ENCODE results near the gene DDX46. TPM values are rescaled to one million over a fixed set of nuclear protein-coding genes. Genes with fewer than 3 reads are reported as not detected.

The DDX46 gene
- total RNA-seq, 6 donors from 2014 or later: 31.2 to 68.9 (median 45.0) TPM

DNA sequence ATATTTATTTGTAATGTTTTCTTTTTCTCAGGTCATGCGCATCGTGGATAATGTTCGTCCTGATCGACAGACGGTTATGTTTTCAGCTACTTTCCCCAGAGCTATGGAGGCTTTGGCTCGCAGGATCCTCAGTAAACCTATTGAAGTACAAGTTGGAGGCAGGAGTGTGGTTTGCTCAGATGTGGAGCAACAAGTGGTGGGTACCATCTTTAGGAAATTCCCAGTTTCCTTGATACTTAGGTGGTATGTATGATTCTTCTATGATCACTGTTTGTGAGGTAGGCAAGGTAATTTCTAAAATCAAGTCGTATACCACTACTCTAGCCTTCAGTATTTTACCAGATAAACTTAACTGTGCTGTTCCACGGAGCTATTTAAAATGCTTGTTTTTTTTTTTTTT lies 36.2 kb downstream of the DDX46 start:
- DNase-seq (no peak), ATAC-seq (ENCODE audit: low FRiP score in 2 of 2) (no peak)
- Histone ChIP-seq H3K27me3 (no peaks in the 10 kb centered on the region), H3K9me3 (no peaks in the 10 kb centered on the region), H3K4me3 (no peak overlapping the region), H3K4me1 (no peaks in the 10 kb centered on the region), H3K36me3 (peaks cover 33 to 96% (median 68%) of the 10 kb centered on the region in 4 donors), H3K27ac (no peak overlapping the region)
- 96 to 97% methylated on average over 8 of the region's 8 CpGs for WGBS, 2 donors
- TF ChIP-seq POLR2A (IDR thresholded peaks at IDR 0.05) (no peak), POLR2AphosphoS5 (IDR thresholded peaks at IDR 0.05) (no peak), EP300 (IDR thresholded peaks at IDR 0.05) (no peak)
- TF ChIP-seq, protein P1, sequence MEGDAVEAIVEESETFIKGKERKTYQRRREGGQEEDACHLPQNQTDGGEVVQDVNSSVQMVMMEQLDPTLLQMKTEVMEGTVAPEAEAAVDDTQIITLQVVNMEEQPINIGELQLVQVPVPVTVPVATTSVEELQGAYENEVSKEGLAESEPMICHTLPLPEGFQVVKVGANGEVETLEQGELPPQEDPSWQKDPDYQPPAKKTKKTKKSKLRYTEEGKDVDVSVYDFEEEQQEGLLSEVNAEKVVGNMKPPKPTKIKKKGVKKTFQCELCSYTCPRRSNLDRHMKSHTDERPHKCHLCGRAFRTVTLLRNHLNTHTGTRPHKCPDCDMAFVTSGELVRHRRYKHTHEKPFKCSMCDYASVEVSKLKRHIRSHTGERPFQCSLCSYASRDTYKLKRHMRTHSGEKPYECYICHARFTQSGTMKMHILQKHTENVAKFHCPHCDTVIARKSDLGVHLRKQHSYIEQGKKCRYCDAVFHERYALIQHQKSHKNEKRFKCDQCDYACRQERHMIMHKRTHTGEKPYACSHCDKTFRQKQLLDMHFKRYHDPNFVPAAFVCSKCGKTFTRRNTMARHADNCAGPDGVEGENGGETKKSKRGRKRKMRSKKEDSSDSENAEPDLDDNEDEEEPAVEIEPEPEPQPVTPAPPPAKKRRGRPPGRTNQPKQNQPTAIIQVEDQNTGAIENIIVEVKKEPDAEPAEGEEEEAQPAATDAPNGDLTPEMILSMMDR (IDR thresholded peaks at IDR 0.05): no peak

DNA sequence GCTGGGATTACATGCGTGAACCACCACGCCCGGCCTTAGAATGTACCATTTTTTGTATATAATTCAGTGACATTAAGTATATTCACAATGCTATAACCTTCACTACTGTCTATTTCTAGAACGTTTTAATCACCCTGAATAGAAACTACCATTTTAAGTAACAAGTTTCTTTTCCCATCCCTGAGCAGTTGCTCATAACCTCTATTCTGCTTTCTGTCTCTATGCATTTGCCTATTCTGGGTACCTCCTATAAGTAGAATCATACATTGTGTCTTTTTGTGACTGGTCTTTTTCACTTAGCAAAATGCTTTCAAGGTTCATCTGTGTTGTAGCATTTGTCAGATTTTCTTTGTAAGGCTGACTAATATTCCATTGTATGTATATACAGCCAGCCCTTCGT lies 39.9 kb downstream of the DDX46 start:
- Histone ChIP-seq H3K4me3 (no peak overlapping the region), H3K9me3 (no peaks in the 10 kb centered on the region), H3K4me1 (no peaks in the 10 kb centered on the region), H3K36me3 (peaks cover 15 to 89% (median 52%) of the 10 kb centered on the region in 4 donors), H3K27me3 (no peaks in the 10 kb centered on the region), H3K27ac (no peak overlapping the region)
- ATAC-seq (ENCODE audit: low FRiP score in 2 of 2): no peak
- no peak for DNase-seq
- 88 to 94% methylated on average over 5 of the region's 5 CpGs for WGBS, 2 donors
- TF ChIP-seq POLR2A (IDR thresholded peaks at IDR 0.05): no peak

DNA sequence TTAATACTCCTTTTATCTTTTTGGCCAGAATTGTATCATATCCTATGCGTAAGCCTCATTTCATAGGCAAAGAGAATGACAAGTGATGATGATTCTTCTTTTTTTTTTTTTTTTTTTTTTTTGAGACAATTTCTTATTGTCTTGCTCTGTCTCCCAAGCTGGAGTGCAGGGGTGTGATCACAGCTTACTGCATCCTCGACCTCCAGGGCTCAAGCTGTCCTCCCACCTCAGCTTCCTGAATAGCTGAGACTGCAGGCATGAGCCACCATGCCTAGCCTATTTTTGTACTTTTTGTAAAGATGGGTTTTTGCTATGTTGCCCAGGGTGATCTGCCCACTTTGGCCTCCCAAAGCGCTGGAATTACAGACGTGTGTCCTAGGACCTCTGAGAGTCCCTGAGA lies 45.2 kb downstream of the DDX46 start:
- peaks cover 0 to 58% (median 21%) of the 10 kb centered on the region in 4 donors for H3K36me3 ChIP-seq

DNA sequence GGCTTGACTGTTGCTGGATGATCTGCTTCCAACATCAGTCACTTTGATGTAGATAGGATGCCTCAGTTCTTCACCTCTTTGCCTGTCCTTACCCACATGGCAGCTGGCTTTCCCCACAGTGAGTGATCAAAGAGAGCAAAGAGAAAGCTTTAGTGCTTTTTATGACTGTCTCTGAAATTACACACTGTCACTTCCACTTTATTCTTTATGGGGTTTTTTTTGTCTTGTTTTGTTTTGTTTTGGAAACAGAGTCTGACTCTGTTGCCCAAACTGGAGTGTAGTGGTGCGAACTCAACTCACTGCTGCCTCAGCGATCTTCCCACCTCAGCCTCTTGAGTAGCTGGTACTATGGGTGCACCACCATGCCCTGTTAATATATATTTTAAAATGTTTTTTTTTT lies 54.8 kb downstream of the DDX46 start:
- ATAC-seq (ENCODE audit: low FRiP score in 2 of 2): no peak
- peaks cover 22 to 85% (median 38%) of the 10 kb centered on the region in 4 donors for H3K36me3 ChIP-seq
- WGBS, 2 donors: 96% methylated on average over 2 of the region's 2 CpGs

More for the DNA sequence above, 45.2 kb downstream of the DDX46 start:
- Histone ChIP-seq H3K27ac (no peak overlapping the region), H3K4me1 (no peaks in the 10 kb centered on the region), H3K27me3 (no peaks in the 10 kb centered on the region), H3K4me3 (no peak overlapping the region), H3K9me3 (no peaks in the 10 kb centered on the region)
- DNase-seq: no peak
- no peak for TF ChIP-seq POLR2A (IDR thresholded peaks at IDR 0.05)
- TF ChIP-seq, protein P1 (IDR thresholded peaks at IDR 0.05): no peak
- TF ChIP-seq POLR2AphosphoS5 (IDR thresholded peaks at IDR 0.05): no peak
- TF ChIP-seq EP300 (IDR thresholded peaks at IDR 0.05): no peak
- 87 to 94% methylated on average over 4 of the region's 4 CpGs for WGBS, 2 donors
- ATAC-seq (ENCODE audit: low FRiP score in 2 of 2): no peak

DNA sequence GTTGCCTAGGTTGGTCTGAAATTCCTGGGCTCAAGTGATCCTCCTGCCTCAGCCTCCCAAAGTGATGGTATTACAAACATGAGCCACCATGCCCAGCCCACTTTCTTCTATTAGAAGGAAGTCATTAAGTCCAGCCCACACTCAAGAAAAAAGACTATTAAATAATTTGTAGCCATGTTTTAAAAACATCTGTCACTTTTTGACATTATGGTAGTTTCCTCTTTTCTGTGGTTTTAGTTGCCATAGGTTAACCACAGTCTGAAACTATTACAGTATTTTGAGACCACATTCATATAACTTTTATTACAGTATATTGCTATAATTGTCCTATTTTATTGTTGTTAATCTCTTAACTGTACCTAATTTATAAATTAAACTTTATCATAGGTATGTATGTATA lies 55.2 kb downstream of the DDX46 start:
- H3K27ac ChIP-seq: no peak overlapping the region
- H3K4me3 ChIP-seq: no peak overlapping the region
- no peaks in the 10 kb centered on the region for H3K9me3 ChIP-seq
- no peak for DNase-seq
- TF ChIP-seq POLR2AphosphoS5 (IDR thresholded peaks at IDR 0.05) (no peak), EP300 (IDR thresholded peaks at IDR 0.05) (no peak), POLR2A (IDR thresholded peaks at IDR 0.05) (no peak)
- TF ChIP-seq, protein P1 (IDR thresholded peaks at IDR 0.05): no peak
- H3K27me3 ChIP-seq: no peaks in the 10 kb centered on the region
- no peaks in the 10 kb centered on the region for H3K4me1 ChIP-seq
- H3K36me3 ChIP-seq: peaks cover 22 to 85% (median 41%) of the 10 kb centered on the region in 4 donors
- no peak for ATAC-seq (ENCODE audit: low FRiP score in 2 of 2)

More for the DNA sequence above, 54.8 kb downstream of the DDX46 start:
- Histone ChIP-seq H3K27me3 (no peaks in the 10 kb centered on the region), H3K4me3 (no peak overlapping the region), H3K9me3 (no peaks in the 10 kb centered on the region), H3K27ac (no peak overlapping the region), H3K4me1 (no peaks in the 10 kb centered on the region)
- TF ChIP-seq POLR2AphosphoS5 (IDR thresholded peaks at IDR 0.05) (no peak), EP300 (IDR thresholded peaks at IDR 0.05) (no peak), POLR2A (IDR thresholded peaks at IDR 0.05) (no peak)
- TF ChIP-seq, protein P1 (IDR thresholded peaks at IDR 0.05): no peak
- DNase-seq: no peak
